Neural progenitor cell (in vitro differentiated cells): ENCODE data around the gene GEMIN5.

Source experiments
- EZH2 ChIP-seq: fragments of 200-600 bp; sonication (generic); IDR thresholded peaks from 2 replicates; pipeline ENCODE4 v1.6.1; 2017; ENCODE audit warnings: antibody characterized with exemption, mild to moderate bottlenecking, moderate library complexity
- EZH2phosphoT487 ChIP-seq: fragments of 200-600 bp; sonication (generic); IDR thresholded peaks from 2 replicates; pipeline ENCODE4 v1.6.1; 2017; ENCODE audit warnings: antibody characterized with exemption
- TF ChIP-seq, protein P1 (sequence below): fragments of 200-600 bp; sonication (generic); IDR thresholded peaks from 2 replicates; pipeline ENCODE4 v1.5.1; 2017; ENCODE audit warnings: antibody characterized with exemption, mild to moderate bottlenecking

GRCh38 chr5:154984946-154985516 lies 47.0 kb upstream of the GEMIN5 start:
- no peak for TF ChIP-seq EZH2
- TF ChIP-seq, protein P1, sequence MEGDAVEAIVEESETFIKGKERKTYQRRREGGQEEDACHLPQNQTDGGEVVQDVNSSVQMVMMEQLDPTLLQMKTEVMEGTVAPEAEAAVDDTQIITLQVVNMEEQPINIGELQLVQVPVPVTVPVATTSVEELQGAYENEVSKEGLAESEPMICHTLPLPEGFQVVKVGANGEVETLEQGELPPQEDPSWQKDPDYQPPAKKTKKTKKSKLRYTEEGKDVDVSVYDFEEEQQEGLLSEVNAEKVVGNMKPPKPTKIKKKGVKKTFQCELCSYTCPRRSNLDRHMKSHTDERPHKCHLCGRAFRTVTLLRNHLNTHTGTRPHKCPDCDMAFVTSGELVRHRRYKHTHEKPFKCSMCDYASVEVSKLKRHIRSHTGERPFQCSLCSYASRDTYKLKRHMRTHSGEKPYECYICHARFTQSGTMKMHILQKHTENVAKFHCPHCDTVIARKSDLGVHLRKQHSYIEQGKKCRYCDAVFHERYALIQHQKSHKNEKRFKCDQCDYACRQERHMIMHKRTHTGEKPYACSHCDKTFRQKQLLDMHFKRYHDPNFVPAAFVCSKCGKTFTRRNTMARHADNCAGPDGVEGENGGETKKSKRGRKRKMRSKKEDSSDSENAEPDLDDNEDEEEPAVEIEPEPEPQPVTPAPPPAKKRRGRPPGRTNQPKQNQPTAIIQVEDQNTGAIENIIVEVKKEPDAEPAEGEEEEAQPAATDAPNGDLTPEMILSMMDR: no peak
- no peak for TF ChIP-seq EZH2phosphoT487
